Measurements from ENCODE around the gene MAP1S. TPM values are rescaled to one million over a fixed set of nuclear protein-coding genes. Genes with fewer than 3 reads are reported as not detected.
A peak's percentile ranks its signal among the peaks of the same experiment; 100 is the strongest.

Gene MAP1S
- total RNA-seq, 1 donor from 2014 or later, result 71.4 TPM

DNA sequence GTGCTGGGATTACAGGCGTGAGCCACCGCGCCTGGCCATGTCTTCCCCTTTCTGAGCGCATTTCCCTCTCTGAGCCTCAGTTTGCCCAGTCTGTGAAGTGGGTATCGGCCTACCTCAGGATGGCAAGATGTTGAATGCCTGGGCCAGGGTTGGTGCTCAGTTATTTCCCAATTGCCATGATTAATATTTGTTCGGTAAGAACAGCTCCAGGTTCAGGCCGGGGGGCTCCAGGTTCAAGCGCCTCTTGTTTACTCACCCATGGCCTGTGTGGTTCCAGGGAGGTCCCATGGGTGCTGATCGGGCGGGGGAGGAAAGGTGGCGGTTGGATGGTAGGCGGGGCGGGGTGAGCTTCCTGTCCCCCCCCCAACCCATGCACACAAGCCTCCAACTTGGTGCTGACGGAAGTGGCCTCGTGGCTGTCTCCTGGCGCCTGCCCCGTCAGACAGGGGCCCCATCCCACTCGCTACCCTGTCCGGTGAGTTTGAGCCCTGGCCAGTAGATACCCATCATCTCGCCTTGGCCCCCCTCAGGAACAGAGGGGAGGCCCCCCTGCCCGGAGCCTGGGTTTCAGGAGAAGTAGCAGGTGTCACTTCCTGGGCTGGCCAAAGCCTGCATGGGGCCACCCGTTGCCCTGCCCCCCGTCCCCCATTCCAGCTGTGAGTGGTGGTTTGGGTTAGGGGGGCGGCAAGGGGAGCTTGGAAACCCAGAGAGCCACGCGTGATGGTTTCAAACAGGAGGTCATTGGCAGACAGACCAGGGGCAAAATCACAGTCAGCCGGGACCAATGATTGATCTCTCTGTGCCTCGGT lies 32.0 kb downstream of the MAP1S start, which contains the start of gene FCHO1:
TSS of gene FCHO1 (plus strand) at position 375 of the 809 bp plus-strand sequence. CDS start 3,688 bp downstream, outside the sequence.
- Histone ChIP-seq H3K4me1 (peaks cover 11% of the 10 kb centered on the region), H3K9me3 (no peaks in the 10 kb centered on the region), H3K36me3 (no peaks in the 10 kb centered on the region), H3K27me3 (no peaks in the 10 kb centered on the region), H3K27ac (peak within 1 kb of the TSS; percentile 58), H3K4me3 (peak within 1 kb of the TSS; percentile 37)
- intact Hi-C loops (cut with DNase I), result no loop called here
- DNase-seq (peak; percentile 79), ATAC-seq (peak; percentile 54)
- TF ChIP-seq, protein P1, sequence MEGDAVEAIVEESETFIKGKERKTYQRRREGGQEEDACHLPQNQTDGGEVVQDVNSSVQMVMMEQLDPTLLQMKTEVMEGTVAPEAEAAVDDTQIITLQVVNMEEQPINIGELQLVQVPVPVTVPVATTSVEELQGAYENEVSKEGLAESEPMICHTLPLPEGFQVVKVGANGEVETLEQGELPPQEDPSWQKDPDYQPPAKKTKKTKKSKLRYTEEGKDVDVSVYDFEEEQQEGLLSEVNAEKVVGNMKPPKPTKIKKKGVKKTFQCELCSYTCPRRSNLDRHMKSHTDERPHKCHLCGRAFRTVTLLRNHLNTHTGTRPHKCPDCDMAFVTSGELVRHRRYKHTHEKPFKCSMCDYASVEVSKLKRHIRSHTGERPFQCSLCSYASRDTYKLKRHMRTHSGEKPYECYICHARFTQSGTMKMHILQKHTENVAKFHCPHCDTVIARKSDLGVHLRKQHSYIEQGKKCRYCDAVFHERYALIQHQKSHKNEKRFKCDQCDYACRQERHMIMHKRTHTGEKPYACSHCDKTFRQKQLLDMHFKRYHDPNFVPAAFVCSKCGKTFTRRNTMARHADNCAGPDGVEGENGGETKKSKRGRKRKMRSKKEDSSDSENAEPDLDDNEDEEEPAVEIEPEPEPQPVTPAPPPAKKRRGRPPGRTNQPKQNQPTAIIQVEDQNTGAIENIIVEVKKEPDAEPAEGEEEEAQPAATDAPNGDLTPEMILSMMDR (IDR thresholded peaks at IDR 0.05), result no peak

GRCh38 chr19:17751912-17752273 lies 32.6 kb downstream of the MAP1S start:
- peaks cover 10% of the 10 kb centered on the region for H3K4me1 ChIP-seq
- no peaks in the 10 kb centered on the region for H3K27me3 ChIP-seq
- no peaks in the 10 kb centered on the region for H3K36me3 ChIP-seq
- DNase-seq, result no peak
- intact Hi-C loops (cut with DNase I), result no loop called here
- TF ChIP-seq, protein P1 (IDR thresholded peaks at IDR 0.05), result no peak
- peak overlapping the region; percentile 58 for H3K27ac ChIP-seq
- H3K4me3 ChIP-seq, result peak overlapping the region; percentile 37
- no peak for ATAC-seq
- H3K9me3 ChIP-seq, result no peaks in the 10 kb centered on the region

- DNase-seq (no peak), ATAC-seq (no peak)
- Histone ChIP-seq H3K9me3 (no peaks in the 10 kb centered on the region), H3K27ac (no peak overlapping the region), H3K27me3 (no peaks in the 10 kb centered on the region), H3K36me3 (no peaks in the 10 kb centered on the region), H3K4me1 (peaks cover 5% of the 10 kb centered on the region), H3K4me3 (no peak overlapping the region)
- TF ChIP-seq, protein P1 (IDR thresholded peaks at IDR 0.05), result no peak
- intact Hi-C loops (cut with DNase I), result no loop called here
Measured at GRCh38 chr19:17752865-17753639, 33.8 kb downstream of the MAP1S start.

DNA sequence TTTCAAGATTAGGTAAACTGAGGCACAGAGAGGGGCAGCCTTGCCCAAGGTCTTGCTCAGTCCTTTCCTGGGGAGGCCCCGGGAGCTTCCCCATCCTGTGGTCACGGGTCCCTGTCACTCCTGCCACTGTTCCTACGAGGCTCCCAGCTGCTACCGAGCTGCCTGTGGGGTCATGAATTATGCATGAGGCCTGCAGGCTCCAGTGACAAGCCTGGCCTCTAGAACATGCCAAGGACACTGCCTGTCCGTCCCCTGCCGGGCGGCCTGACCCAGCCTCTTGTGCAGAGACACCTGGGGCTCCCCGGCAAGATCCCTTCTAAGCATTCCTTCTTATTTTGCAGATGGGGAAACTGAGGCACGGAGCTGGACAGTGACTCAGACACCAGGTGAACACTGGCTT lies 34.7 kb downstream of the MAP1S start:
- intact Hi-C loops (cut with DNase I), result no loop called here
- ATAC-seq, result no peak
- H3K27ac ChIP-seq, result no peak overlapping the region
- no peaks in the 10 kb centered on the region for H3K9me3 ChIP-seq
- no peak overlapping the region for H3K4me3 ChIP-seq
- TF ChIP-seq, protein P1 (IDR thresholded peaks at IDR 0.05), result no peak
- no peaks in the 10 kb centered on the region for H3K36me3 ChIP-seq
- no peak for DNase-seq
- peaks cover 5% of the 10 kb centered on the region for H3K4me1 ChIP-seq
- H3K27me3 ChIP-seq, result no peaks in the 10 kb centered on the region

- peaks cover 3% of the 10 kb centered on the region for H3K4me1 ChIP-seq
- TF ChIP-seq, protein P1 (IDR thresholded peaks at IDR 0.05), result no peak
- DNase-seq (no peak), ATAC-seq (no peak)
- intact Hi-C loops (cut with DNase I), result no loop called here
- no peaks in the 10 kb centered on the region for H3K36me3 ChIP-seq
- H3K4me3 ChIP-seq, result no peak overlapping the region
- no peaks in the 10 kb centered on the region for H3K27me3 ChIP-seq
- no peaks in the 10 kb centered on the region for H3K9me3 ChIP-seq
- H3K27ac ChIP-seq, result no peak overlapping the region
Measured at GRCh38 chr19:17754634-17755442, 35.6 kb downstream of the MAP1S start.
